ENCODE results near the gene KIAA0232.

Gene KIAA0232

GRCh38 chr4:6913350-6913905 is 130.9 kb downstream of the KIAA0232 start:
- Histone ChIP-seq H3K4me3 (ENCODE audit: insufficient read depth, low read length, poor library complexity, severe bottlenecking) (no peak overlapping the region), H3K9me3 (ENCODE audit: insufficient read depth, low read length) (no peaks in the 10 kb centered on the region), H3K36me3 (ENCODE audit: low read length) (no peaks in the 10 kb centered on the region), H3K27me3 (ENCODE audit: low read length) (no peaks in the 10 kb centered on the region; the same call in 1 of the 2 replicates), H3K79me2 (ENCODE audit: insufficient read depth, low read length) (no peaks in the 10 kb centered on the region), H3K9ac (ENCODE audit: low read length) (no peak overlapping the region), H3F3A (ENCODE audit: insufficient read depth) (peaks cover 1% of the 10 kb centered on the region; the same call in 1 of the 2 replicates), H4K20me1 (ENCODE audit: low read depth, low read length) (no peaks in the 10 kb centered on the region), H3K9me2 (replicated peaks; ENCODE audit: insufficient read depth, low read length) (no peaks in the 10 kb centered on the region), H3K27ac (ENCODE audit: low read depth, low read length) (no peak overlapping the region), H2AFZ (ENCODE audit: low read depth, low read length, severe bottlenecking) (no peak overlapping the region), H3K4me2 (ENCODE audit: low read depth, low read length, poor library complexity, severe bottlenecking) (no peak overlapping the region)
- TF ChIP-seq EZH2phosphoT487 (conservative IDR thresholded peaks at IDR 0.05; ENCODE audit: low read length) (no peak), CTCF (IDR thresholded peaks at IDR 0.05; ENCODE audit: insufficient read depth, low read length, poor library complexity, severe bottlenecking) (no peak)

GRCh38 chr4:6914448-6914847 is 131.9 kb downstream of the KIAA0232 start:
- H3K4me3 ChIP-seq (ENCODE audit: insufficient read depth, low read length, poor library complexity, severe bottlenecking) = no peak overlapping the region
- H3K9me2 ChIP-seq (replicated peaks; ENCODE audit: insufficient read depth, low read length) = no peaks in the 10 kb centered on the region
- H3K9ac ChIP-seq (ENCODE audit: low read length) = no peak overlapping the region
- no peak overlapping the region for H2AFZ ChIP-seq (ENCODE audit: low read depth, low read length, severe bottlenecking)
- peaks cover 4% of the 10 kb centered on the region; the same call in 1 of the 2 replicates for H3F3A ChIP-seq (ENCODE audit: insufficient read depth)
- no peaks in the 10 kb centered on the region; the same call in 1 of the 2 replicates for H3K27me3 ChIP-seq (ENCODE audit: low read length)
- no peaks in the 10 kb centered on the region for H3K36me3 ChIP-seq (ENCODE audit: low read length)
- no peaks in the 10 kb centered on the region for H4K20me1 ChIP-seq (ENCODE audit: low read depth, low read length)
- no peaks in the 10 kb centered on the region for H3K9me3 ChIP-seq (ENCODE audit: insufficient read depth, low read length)
- H3K4me2 ChIP-seq (ENCODE audit: low read depth, low read length, poor library complexity, severe bottlenecking) = no peak overlapping the region
- no peaks in the 10 kb centered on the region for H3K79me2 ChIP-seq (ENCODE audit: insufficient read depth, low read length)
- H3K27ac ChIP-seq (ENCODE audit: low read depth, low read length) = no peak overlapping the region
- TF ChIP-seq CTCF (IDR thresholded peaks at IDR 0.05; ENCODE audit: insufficient read depth, low read length, poor library complexity, severe bottlenecking) = no peak
- TF ChIP-seq EZH2phosphoT487 (conservative IDR thresholded peaks at IDR 0.05; ENCODE audit: low read length) = no peak

GRCh38 chr4:6915041-6916005 is 132.8 kb downstream of the KIAA0232 start:
- TF ChIP-seq EZH2phosphoT487 (conservative IDR thresholded peaks at IDR 0.05; ENCODE audit: low read length) (no peak), CTCF (IDR thresholded peaks at IDR 0.05; ENCODE audit: insufficient read depth, low read length, poor library complexity, severe bottlenecking) (no peak)
- Histone ChIP-seq H3K9me2 (replicated peaks; ENCODE audit: insufficient read depth, low read length) (no peaks in the 10 kb centered on the region), H3K4me2 (ENCODE audit: low read depth, low read length, poor library complexity, severe bottlenecking) (no peak overlapping the region), H2AFZ (ENCODE audit: low read depth, low read length, severe bottlenecking) (no peak overlapping the region), H3K4me3 (ENCODE audit: insufficient read depth, low read length, poor library complexity, severe bottlenecking) (no peak overlapping the region), H3K27ac (ENCODE audit: low read depth, low read length) (no peak overlapping the region), H3K36me3 (ENCODE audit: low read length) (no peaks in the 10 kb centered on the region), H3K9ac (ENCODE audit: low read length) (no peak overlapping the region), H3K27me3 (ENCODE audit: low read length) (no peaks in the 10 kb centered on the region; the same call in 1 of the 2 replicates), H3K9me3 (ENCODE audit: insufficient read depth, low read length) (no peaks in the 10 kb centered on the region), H3F3A (ENCODE audit: insufficient read depth) (peaks cover 4% of the 10 kb centered on the region; the same call in 1 of the 2 replicates), H4K20me1 (ENCODE audit: low read depth, low read length) (no peaks in the 10 kb centered on the region), H3K79me2 (ENCODE audit: insufficient read depth, low read length) (no peaks in the 10 kb centered on the region)

All from SU-DHL-6 (cell line).